Fibroblast of upper back skin (primary cell): ENCODE data around the gene PAPPA.

Experiments used
- DNase-seq: peaks from one replicate; pipeline ENCODE4 v3.0.0-alpha.2; 2013

The PAPPA gene

DNA sequence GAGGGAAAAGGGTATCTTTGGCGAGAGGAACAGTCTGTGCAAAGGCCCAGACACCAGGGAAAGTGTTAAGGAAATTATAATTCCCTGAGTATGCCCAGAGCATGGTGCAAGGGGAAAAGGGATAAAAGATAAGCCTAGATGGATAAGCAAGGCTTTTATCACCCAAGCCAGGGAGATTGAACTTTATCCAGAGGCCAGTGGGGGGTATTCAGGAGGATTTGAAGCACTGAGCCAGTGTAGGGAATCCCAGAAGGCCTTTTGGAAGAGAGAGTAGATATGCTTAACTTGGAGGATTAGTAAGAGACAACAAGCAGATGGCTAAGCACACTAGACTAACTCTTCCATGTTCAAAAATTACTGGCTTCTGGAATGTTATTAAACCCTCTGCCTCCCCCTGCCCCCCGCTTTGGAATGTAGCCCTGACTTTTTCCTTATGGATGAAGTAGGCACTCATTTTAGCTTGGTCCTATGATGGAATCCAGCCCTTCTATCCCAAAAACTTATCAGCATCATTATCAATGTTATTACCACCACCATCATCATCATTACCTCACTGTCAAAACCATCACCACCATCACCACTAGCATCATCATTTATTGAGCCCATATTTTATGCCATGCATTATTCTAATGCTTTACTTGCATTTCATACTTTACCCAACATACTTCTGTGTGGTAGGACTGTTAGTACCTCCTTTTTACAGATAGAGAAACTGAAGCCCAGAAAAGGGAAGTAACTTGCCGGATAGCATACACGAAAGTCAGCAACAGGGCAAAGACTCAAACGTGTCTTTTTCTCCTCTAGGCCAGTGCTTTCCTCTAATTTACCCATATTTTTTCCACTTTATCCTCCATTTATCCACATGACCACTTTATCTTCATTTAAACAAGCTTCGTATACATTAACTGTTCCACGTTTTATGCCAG, 237.0 kb downstream of the PAPPA start:
- DNase-seq, result peak; percentile 70

DNA sequence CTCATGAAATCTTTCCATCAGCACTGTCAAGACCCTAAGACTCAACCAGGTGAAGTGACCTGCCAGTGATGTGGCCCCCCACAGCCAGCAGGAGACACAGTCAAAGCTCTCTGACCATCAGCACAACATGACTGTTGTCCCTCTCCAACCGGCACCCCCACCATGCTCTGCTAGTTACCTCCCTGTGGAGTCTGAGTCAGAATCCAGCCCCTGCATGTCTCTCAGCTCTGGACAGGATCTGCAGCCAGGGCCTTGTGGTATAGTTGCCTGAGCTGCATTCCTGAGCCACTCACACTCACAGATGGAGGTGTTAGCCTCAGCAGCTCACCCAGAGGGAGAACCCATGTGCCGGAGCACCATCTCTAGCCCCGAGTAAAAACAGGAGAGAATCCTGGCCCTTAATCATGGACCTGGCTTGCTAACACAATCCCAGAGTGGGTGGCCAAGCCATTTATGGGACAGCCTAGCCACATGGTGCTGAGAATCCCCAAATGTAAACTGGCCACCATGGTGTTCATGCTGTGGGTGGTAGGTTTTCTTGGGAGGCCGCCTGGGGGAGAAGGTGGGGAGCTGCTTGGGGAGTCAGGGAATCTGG, 237.8 kb downstream of the PAPPA start:
- peak; percentile 94 for DNase-seq

DNA sequence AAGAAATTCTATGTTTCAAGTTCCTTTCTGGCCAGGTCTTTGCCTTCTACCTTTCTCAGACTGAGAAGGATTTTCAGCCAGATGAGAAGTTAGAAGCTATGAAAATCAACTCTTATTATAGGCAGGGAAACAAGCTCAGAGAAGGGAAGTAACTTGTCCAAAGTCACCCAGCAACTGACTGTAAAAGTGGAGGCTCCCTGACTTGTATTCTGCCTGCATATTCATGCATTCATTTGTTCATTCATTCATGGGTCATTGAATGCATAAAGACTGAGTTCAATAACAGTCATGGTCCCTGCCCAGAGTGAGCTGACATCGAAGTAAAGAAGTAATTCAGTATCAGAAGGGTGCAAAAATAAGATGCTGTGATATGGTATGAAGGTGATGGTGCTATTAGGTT, 239.6 kb downstream of the PAPPA start:
- no peak for DNase-seq

DNA sequence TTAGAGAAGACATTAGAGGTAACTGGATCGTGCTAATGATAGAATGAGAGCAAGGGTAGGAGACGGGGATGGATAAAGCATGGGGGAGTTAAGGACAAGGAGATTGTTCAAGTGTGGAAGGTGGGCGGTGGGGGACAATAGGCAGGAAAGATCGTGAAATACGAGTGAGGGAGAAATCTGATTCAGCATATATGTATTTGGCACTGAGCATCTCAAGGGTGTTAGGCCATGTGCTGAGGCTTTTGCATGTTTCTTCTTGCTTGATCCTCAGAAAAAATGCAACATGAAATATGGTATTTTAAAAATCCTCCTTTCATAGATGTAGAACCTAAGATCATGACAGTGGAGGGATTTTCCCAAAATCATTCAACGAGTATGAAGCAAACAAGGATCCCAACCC, 240.5 kb downstream of the PAPPA start:
- DNase-seq, result no peak

GRCh38 chr9:116394894-116395698, 241.5 kb downstream of the PAPPA start:
- peak; percentile 38 for DNase-seq

DNA sequence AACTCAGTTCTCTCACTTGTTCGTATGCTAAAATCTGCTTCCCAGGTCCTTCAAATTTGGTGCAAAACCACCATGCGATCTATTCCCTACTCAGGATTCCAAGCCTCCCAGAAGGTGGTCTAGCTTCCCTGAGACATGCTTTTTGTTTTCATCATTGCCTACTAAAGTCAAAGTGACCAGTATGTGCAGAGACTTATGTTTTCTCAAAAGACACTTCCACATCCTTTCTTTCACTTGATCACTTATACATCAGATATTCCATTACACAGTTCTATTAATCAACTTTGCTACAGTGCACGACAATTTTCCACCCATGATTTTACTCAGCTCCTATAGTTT, 242.1 kb downstream of the PAPPA start:
- DNase-seq, result no peak

DNA sequence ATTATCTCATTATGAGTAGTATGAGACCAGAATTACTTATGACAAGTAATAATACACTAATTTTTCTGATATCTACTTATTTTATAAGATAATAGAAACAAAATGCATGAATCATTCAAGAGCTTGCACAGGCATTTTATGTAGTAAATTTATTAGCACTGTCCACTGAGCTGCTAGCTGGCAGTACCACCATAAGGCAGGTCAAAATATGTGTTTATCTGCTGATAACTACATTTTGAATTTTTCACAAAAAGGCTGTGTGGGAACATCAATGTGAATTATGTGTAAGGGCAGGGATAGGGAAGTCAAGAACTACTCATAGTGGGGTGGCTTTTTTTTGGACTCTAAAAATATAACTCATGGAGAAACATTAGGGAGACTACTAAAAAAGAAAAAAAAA, 249.6 kb downstream of the PAPPA start:
- no peak for DNase-seq

GRCh38 chr9:116404228-116404627, 250.6 kb downstream of the PAPPA start:
- DNase-seq, result no peak

DNA sequence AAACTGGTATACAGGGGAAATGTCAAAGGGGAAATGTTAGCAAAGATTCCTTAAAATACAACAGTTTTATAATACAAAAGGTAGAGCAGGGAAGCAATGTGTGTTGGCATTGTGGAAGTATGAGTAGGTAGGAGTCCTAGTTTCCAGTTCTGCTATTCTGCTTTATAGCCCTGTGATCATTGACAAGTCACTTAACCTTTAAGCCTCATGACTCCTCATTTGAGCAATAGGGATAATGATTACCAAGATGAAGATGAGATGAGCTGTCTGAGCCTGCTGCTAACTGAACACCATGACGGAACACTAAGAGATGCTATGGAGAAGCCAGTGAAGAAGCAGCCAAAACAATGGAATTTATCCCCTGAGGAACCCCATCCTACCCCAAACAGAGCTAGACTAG, 251.7 kb downstream of the PAPPA start:
- no peak for DNase-seq

DNA sequence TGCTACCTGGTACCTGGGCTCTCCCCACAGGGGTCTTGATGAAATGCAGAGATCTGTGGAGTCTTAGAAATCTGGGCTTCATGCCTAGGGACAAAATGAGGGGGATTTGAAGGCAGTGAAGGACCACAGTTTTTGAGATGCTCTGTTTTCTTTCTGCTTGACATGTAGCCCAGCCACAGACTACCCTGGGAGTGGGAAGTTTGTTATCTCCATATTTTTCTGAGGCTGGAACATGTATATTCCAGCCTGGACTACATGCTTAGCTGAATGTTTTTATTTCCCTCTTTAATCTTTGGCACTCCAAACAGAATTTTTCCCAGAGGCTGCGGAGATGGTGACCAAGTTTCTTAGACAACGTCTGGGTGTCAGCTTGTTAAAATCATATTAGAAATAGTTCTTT, 252.9 kb downstream of the PAPPA start:
- no peak for DNase-seq

DNA sequence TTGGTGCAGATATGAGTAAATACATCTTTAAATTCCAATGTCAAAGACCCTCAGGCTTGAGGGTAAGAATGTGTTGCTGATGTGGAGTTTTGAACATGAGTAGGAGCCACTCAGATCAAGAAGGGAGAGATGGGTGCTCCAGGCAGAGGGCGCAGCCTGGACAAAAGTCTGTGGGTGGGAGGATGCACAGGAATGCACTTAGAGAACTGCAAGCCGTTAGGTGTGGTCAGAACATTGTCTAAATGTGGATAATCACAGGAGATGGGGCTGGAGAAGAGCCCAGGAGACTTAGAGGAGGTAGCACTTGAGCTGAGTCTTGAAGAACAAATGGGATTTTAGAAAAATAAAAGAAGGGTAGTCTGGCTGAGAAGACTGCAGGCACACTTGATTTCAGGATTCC, 255.5 kb downstream of the PAPPA start:
- DNase-seq, result no peak

DNA sequence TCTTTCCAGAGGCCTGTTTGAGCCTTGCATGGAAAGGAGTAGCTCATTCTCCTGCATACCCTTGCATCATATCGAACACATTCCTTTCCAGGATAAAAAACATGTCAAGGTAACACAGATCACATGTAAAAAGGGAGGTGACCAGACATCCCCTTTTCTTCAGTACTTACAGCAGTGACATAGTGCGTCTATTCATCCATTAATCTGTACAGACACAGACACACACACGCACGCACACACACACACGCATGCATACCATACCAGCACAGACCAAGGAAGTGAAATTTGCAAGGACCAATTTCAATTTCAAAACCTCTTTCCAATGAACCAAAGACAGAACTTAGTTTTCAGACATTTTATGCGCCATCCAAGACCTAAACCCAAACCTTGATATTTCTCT, 256.0 kb downstream of the PAPPA start:
- DNase-seq, result no peak

GRCh38 chr9:116411506-116411905, 257.9 kb downstream of the PAPPA start:
- no peak for DNase-seq

DNA sequence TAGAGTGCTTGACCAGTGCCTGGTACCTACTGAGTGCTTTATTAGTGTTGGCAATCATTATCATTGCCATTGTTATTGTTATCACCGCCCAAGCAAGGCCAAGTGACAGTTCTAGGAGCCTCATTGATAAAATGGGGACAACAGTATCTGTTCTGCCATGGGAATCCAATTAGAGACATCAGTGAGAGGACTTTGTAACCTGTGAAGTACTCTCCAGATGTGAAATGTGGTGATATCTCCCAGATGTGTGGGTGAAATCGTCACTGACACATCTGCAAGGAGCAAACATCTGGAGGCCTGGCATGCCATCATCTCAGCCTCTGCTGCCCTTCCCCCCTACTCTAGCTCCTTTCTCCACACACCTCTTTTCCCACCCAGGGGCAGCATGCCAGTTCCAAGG, 260.8 kb downstream of the PAPPA start:
- no peak for DNase-seq

- no peak for DNase-seq
These were observed 262.8 kb downstream of the PAPPA start for GRCh38 chr9:116416421-116416820.

- no peak for DNase-seq
These were observed 263.9 kb downstream of the PAPPA start for GRCh38 chr9:116417464-116417863.

GRCh38 chr9:116419181-116419580, 265.6 kb downstream of the PAPPA start:
- no peak for DNase-seq

DNA sequence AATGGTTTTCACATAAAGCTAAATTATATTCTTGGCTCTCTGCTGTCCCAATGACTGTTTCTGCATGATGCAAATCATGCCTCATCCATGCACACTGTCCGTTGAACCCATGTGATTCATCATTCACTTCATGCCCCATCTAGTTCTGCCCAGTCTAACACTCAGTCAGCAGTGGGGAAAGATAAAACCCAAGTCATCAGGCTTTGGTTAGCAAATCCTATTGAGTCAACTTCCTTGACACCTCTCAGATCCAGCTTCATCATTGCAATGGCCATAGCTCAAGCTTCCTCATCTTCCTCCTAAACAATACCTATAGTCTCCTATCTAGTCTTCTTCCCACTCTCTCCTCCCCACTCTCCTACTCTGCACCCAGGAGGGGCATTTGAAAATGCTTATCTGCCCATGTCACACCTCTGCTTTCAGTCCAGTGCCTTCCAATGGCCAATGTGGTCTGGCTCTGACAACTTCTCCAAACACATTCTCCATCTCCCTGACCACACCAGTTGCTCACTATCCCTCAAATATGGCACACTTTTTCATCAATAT, 267.5 kb downstream of the PAPPA start:
- DNase-seq, result peak; percentile 55

DNA sequence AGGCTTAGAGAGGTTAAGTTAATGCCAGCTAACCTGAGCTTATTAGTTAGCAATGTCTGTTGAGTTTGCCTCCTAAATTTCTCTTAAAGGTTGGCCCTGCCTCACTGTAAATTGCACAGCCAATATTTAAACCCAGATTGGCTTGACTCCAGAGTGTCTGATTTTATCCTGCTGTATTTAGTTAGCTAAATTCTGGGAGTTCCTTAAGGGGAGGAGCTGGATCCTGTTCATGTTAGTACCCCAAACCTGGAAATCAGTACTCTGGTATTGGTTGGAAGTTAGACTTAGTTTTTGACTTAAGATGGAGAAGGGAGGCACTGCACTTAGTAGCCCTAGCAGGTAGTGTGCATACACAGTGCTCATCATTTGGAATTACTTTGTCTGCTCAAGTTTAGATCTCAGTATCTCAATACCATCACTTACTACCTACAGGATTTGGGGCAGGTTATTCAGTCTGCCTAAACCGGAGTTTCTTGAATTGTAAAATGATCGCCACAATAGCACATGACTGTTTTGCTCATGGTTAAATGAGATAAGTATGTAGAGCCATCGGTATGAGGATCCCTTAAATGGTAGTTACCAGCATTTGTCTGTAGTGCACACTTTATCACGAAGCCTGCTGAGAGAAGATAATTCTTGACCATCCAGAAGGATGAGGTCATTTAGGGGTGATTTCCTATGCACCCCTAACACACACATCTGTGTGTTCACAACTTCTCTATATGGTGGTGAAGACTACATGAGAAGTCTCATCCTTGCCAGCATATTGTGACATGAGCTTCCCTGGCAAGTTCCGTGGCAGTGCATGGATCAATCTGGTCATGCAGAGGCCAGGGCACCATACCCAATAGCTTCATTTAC, 268.8 kb downstream of the PAPPA start:
- DNase-seq, result no peak

GRCh38 chr9:116423149-116423548, 269.6 kb downstream of the PAPPA start:
- DNase-seq, result no peak

DNA sequence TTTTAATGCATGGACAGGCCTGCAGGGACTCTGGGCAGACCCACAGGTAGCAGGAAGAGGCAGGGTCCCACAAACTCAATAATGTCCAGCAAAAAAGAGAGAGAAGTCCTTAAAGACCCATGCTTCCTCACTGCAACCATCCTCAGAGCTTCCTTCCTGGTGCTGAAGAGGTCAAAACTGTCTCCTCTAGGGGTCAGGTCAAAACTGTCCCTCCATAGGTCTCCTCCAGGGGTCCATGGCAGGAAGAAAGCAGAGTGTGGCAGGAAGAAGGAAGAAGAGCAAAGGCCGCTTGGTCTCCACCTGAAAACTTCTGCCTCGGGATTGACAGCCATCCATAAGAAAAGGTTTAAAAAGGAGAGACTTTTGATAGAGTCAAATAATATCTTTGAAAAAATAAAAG, 271.7 kb downstream of the PAPPA start:
- no peak for DNase-seq

GRCh38 chr9:116430849-116431248, 277.3 kb downstream of the PAPPA start:
- DNase-seq, result no peak

DNA sequence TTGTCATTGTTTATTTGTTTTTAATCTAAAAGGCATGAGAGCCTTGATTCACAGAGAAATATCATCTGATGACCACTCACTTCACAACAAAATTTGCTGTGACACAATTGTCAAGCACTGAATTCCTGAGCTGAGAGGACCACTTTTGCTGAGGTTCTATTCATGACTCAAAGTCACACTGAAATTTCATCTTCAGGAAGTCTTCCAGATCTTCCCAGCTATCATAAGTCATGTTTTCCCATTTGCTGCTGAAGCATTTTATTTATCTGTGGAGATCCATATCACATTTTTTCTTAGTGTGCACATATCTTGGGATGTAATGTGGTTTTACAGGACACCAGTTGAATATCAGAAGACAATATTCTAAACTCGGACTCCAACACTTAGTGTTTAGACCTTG, 278.5 kb downstream of the PAPPA start:
- DNase-seq, result no peak
